ENCODE measurements around the gene MAN1C1.

GRCh38 chr1:25754470-25755181, 138.0 kb downstream of the MAN1C1 start:
- TF ChIP-seq CTCF (conservative IDR thresholded peaks at IDR 0.05 in 1 of 2, IDR thresholded peaks at IDR 0.05 in 1 of 2; ENCODE audit: extremely low read depth in 1 of 2, insufficient read depth in 1 of 2, low read depth in 1 of 2, low read length in 2 of 2) (no peak), EZH2 (IDR thresholded peaks at IDR 0.05; ENCODE audit: borderline replicate concordance, low read length) (no peak)
